Neuronal stem cell (in vitro differentiated cells): ENCODE data around the gene PHTF2.

Experiments used
- DNase-seq: peaks from one replicate; pipeline ENCODE4 v3.0.0-alpha.2; 2013; ENCODE audit warnings: low spot score
- H2AFZ ChIP-seq: one replicate; pipeline ENCODE4 v1.6.1; 2013; ENCODE audit warnings: mild to moderate bottlenecking, low read length, inconsistent platforms
- H2AK5ac ChIP-seq: 2 replicates; pipeline ENCODE4 v1.6.1; 2013; ENCODE audit warnings: low read depth, mild to moderate bottlenecking, inconsistent platforms, low read length, moderate library complexity, mixed read lengths
- H2BK120ac ChIP-seq: 2 replicates; pipeline ENCODE4 v1.6.1; 2013; ENCODE audit warnings: low read depth, mild to moderate bottlenecking, inconsistent platforms, low read length, moderate library complexity, mixed read lengths
- H2BK12ac ChIP-seq: one replicate; pipeline ENCODE4 v1.6.1; 2013; ENCODE audit warnings: low read length, inconsistent platforms
- H2BK15ac ChIP-seq: 2 replicates; pipeline ENCODE4 v1.6.1; 2013; ENCODE audit warnings: mild to moderate bottlenecking, low read length, inconsistent platforms, mixed read lengths
- H2BK5ac ChIP-seq: one replicate; pipeline ENCODE4 v1.6.1; 2013; ENCODE audit warnings: inconsistent platforms, mild to moderate bottlenecking, low read length, moderate library complexity
- H3K14ac ChIP-seq: one replicate; pipeline ENCODE4 v1.6.1; 2013; ENCODE audit warnings: low read length, inconsistent platforms
- H3K18ac ChIP-seq: 2 replicates; pipeline ENCODE4 v1.6.1; 2013; ENCODE audit warnings: low read length, inconsistent platforms
- H3K23ac ChIP-seq: 2 replicates; pipeline ENCODE4 v1.6.1; 2013; ENCODE audit warnings: low read depth, mild to moderate bottlenecking, mixed read lengths, low read length, inconsistent platforms; ENCODE audit not compliant: poor library complexity
- H3K27ac ChIP-seq: replicated peaks from 3 replicates; pipeline ENCODE4 v1.5.1; 2013; ENCODE audit warnings: low read length, inconsistent platforms
- H3K27me3 ChIP-seq, 3 experiments: 2 replicates each; pipeline ENCODE4 v1.6.1; 2013; ENCODE audit warnings: low read length in 3 of 3, mild to moderate bottlenecking in 2 of 3, inconsistent platforms in 1 of 3, low read depth in 1 of 3, mixed read lengths in 1 of 3, moderate library complexity in 1 of 3; ENCODE audit not compliant: control insufficient read depth in 3 of 3, insufficient read depth in 3 of 3
- H3K36me3 ChIP-seq, 2 donors: replicated peaks in 1 of 2; 2 replicates each; pipeline ENCODE4 v1.6.1; 2013; ENCODE audit warnings: low read length in 2 of 2; ENCODE audit not compliant: control insufficient read depth in 2 of 2, insufficient read depth in 2 of 2
- H3K4ac ChIP-seq: 2 replicates; pipeline ENCODE4 v1.6.1; 2013; ENCODE audit warnings: inconsistent platforms, mild to moderate bottlenecking, low read length, moderate library complexity
- H3K4me1 ChIP-seq, 2 donors: 1 replicate in 1 of 2; 2 replicates in 1 of 2; pipeline ENCODE4 v1.6.1; 2013; ENCODE audit warnings: low read length in 2 of 2, low read depth in 1 of 2; ENCODE audit not compliant: control insufficient read depth in 2 of 2, insufficient read depth in 1 of 2
- H3K4me2 ChIP-seq: one replicate; pipeline ENCODE4 v1.6.1; 2013; ENCODE audit warnings: mild to moderate bottlenecking, low read length, inconsistent platforms; ENCODE audit not compliant: insufficient read depth, poor library complexity, severe bottlenecking
- H3K4me3 ChIP-seq, 2 donors: 2 replicates each; pipeline ENCODE4 v1.5.1; 2013; ENCODE audit warnings: low read length in 2 of 2, mild to moderate bottlenecking in 2 of 2, inconsistent platforms in 1 of 2, moderate library complexity in 1 of 2
- H3K79me1 ChIP-seq: one replicate; pipeline ENCODE4 v1.6.1; 2013; ENCODE audit warnings: low read depth, mild to moderate bottlenecking, inconsistent platforms, low read length, moderate library complexity
- H3K9ac ChIP-seq: one replicate; pipeline ENCODE4 v1.6.1; 2013; ENCODE audit warnings: mild to moderate bottlenecking, low read depth, low read length, inconsistent platforms; ENCODE audit not compliant: poor library complexity
- H3K9me3 ChIP-seq, 2 donors: replicated peaks in 1 of 2; 2 replicates each; pipeline versions ENCODE3 to v1.6.1; 2013; ENCODE audit warnings: low read length in 2 of 2, mild to moderate bottlenecking in 2 of 2, inconsistent platforms in 1 of 2, low read depth in 1 of 2, mixed read lengths in 1 of 2, moderate library complexity in 1 of 2; ENCODE audit not compliant: control insufficient read depth in 2 of 2, insufficient read depth in 1 of 2
- H4K8ac ChIP-seq: one replicate; pipeline ENCODE4 v1.6.1; 2013; ENCODE audit warnings: low read depth, mild to moderate bottlenecking, inconsistent platforms, low read length, moderate library complexity
- H4K91ac ChIP-seq: one replicate; pipeline ENCODE4 v1.6.1; 2013; ENCODE audit warnings: low read length, low read depth, mild to moderate bottlenecking, inconsistent platforms; ENCODE audit not compliant: poor library complexity
- WGBS, 2 donors: extraction: QIAGEN DNeasy Blood & Tissue Kit; methylation state at CpG; one replicate each; pipeline ENCODE4 v1.1.7; 2013; ENCODE audit warnings: missing lambda C conversion rate in 2 of 2, mixed read lengths in 1 of 2; ENCODE audit not compliant: insufficient read length in 2 of 2, insufficient replicate concordance in 1 of 2; ENCODE audit errors: extremely low coverage in 2 of 2; 5-methylcytosine and 5-hydroxymethylcytosine counted together

PHTF2 gene

DNA sequence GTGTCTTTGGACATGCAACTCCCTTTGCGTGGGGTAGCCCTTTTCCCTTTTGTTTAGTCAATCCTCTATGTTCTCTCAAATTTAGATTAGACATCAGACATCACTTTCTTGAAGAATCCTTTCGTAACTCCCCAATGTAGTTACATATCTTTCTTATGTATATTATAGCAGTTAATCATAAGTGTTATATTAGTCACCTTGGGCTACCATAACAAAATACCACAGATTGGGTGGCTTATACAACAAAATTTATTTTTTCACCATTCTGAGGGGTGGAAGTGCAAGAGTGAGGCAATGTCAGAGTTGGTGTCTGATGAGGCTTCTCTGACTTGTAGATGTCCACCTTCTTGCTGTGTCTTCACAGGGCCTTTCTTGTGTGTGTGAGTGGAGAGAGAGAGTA lies 105.7 kb downstream of the PHTF2 start:
- Histone ChIP-seq H2BK120ac (no peak overlapping the region), H2AK5ac (no peak overlapping the region), H3K14ac (no peak overlapping the region), H2BK15ac (no peak overlapping the region), H3K79me1 (no peaks in the 10 kb centered on the region), H4K91ac (no peak overlapping the region), H3K36me3 (peaks cover 0 to 19% of the 10 kb centered on the region in 2 donors), H3K18ac (no peak overlapping the region), H3K9me3 (peaks cover 0 to 2% of the 10 kb centered on the region in 2 donors), H3K4me2 (no peak overlapping the region), H2BK5ac (no peak overlapping the region), H3K23ac (no peak overlapping the region), H3K4ac (no peak overlapping the region), H3K27me3 (no peaks in the 10 kb centered on the region), H3K4me3 (no peak overlapping the region), H3K4me1 (peaks cover 0 to 3% of the 10 kb centered on the region in 2 donors), H2AFZ (no peak overlapping the region), H3K27ac (no peak overlapping the region), H4K8ac (no peak overlapping the region), H2BK12ac (no peak overlapping the region), H3K9ac (no peak overlapping the region)
- no CpG with 5 or more reads among the region's 2 CpGs for WGBS, 2 donors
- DNase-seq, result no peak

DNA sequence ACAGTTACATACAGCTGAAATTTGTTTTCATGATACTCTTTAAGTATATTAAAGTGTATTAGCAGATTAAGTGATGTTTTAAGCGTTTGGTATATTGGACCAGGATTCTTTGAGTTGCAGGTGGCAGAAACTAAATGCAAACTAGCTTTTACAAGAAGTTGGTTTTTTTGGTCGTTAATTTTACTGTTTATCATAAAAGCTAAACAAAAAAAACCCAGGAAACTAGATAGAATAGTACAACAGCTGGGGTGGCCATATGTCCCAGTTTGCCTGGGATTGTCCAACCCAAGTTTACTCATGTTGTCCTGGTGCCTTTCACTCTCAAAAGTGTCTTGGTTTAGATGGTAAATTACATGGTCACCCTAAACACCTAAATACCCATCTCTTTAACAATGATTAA lies 108.7 kb downstream of the PHTF2 start:
- Histone ChIP-seq H3K4me1 (no peaks in the 10 kb centered on the region), H3K9ac (no peak overlapping the region), H3K27ac (no peak overlapping the region), H3K9me3 (no peaks in the 10 kb centered on the region), H2AK5ac (no peak overlapping the region), H3K27me3 (no peaks in the 10 kb centered on the region), H2AFZ (no peak overlapping the region), H2BK5ac (no peak overlapping the region), H3K14ac (no peak overlapping the region), H3K79me1 (no peaks in the 10 kb centered on the region), H2BK15ac (no peak overlapping the region), H3K4me2 (no peak overlapping the region), H4K8ac (no peak overlapping the region), H4K91ac (no peak overlapping the region), H3K4ac (no peak overlapping the region), H3K36me3 (peaks cover 0 to 26% of the 10 kb centered on the region in 2 donors), H2BK12ac (no peak overlapping the region), H3K23ac (no peak overlapping the region), H3K4me3 (no peak overlapping the region), H3K18ac (no peak overlapping the region), H2BK120ac (no peak overlapping the region)
- no peak for DNase-seq
- WGBS, 2 donors, result no CpG with 5 or more reads among the region's 2 CpGs

DNA sequence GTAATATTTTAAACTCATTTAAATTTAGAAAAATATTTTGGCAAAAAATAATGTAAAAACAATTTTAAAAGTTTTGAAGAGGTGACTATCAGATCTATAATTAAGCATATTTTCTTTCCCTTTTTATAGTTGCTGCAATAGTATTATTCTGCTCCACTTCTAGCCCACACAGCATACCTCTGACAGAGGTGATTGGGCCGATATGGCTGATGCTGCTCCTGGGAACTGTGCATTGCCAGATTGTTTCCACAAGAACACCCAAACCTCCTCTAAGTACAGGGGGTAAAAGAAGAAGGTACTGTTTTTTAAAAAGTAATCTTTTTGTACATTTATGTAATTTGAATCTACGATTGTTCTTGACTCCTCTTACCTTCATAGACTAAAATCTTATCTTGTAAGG lies 110.1 kb downstream of the PHTF2 start:
- Histone ChIP-seq H4K91ac (no peak overlapping the region), H3K18ac (no peak overlapping the region), H2BK120ac (no peak overlapping the region), H3K9me3 (no peaks in the 10 kb centered on the region), H3K9ac (no peak overlapping the region), H2BK5ac (no peak overlapping the region), H3K27ac (no peak overlapping the region), H3K4me1 (no peaks in the 10 kb centered on the region), H2BK12ac (no peak overlapping the region), H3K4ac (no peak overlapping the region), H2AK5ac (no peak overlapping the region), H3K4me2 (no peak overlapping the region), H3K4me3 (no peak overlapping the region), H3K14ac (no peak overlapping the region), H3K36me3 (peaks cover 0 to 24% of the 10 kb centered on the region in 2 donors), H4K8ac (no peak overlapping the region), H3K79me1 (no peaks in the 10 kb centered on the region), H2AFZ (no peak overlapping the region), H3K27me3 (no peaks in the 10 kb centered on the region), H2BK15ac (no peak overlapping the region), H3K23ac (no peak overlapping the region)
- no peak for DNase-seq
- no CpG with 5 or more reads among the region's 2 CpGs for whole genome bisulfite sequencing, 2 donors

- H3K79me1 ChIP-seq, result no peaks in the 10 kb centered on the region
- H4K91ac ChIP-seq, result no peak overlapping the region
- H3K4me2 ChIP-seq, result no peak overlapping the region
- H3K27ac ChIP-seq, result no peak overlapping the region
- H3K4me3 ChIP-seq, result no peak overlapping the region
- H4K8ac ChIP-seq, result no peak overlapping the region
- peaks cover 0 to 24% of the 10 kb centered on the region in 2 donors for H3K36me3 ChIP-seq
- H2AFZ ChIP-seq, result no peak overlapping the region
- H3K23ac ChIP-seq, result no peak overlapping the region
- H2BK5ac ChIP-seq, result no peak overlapping the region
- no peaks in the 10 kb centered on the region for H3K4me1 ChIP-seq
- no peak overlapping the region for H2BK15ac ChIP-seq
- no peak overlapping the region for H2AK5ac ChIP-seq
- no peak overlapping the region for H2BK120ac ChIP-seq
- no peak overlapping the region for H3K9ac ChIP-seq
- no peak overlapping the region for H3K18ac ChIP-seq
- no CpG with 5 or more reads among the region's 2 CpGs for WGBS, 2 donors
- no peak overlapping the region for H3K14ac ChIP-seq
- H3K9me3 ChIP-seq, result no peaks in the 10 kb centered on the region
- no peak overlapping the region for H3K4ac ChIP-seq
- no peak overlapping the region for H2BK12ac ChIP-seq
- no peak for DNase-seq
- H3K27me3 ChIP-seq, result no peaks in the 10 kb centered on the region
Measured at GRCh38 chr7:77910124-77910523, 111.6 kb downstream of the PHTF2 start.
